Endothelial cell of umbilical vein (primary cell): ENCODE measurements around the gene CYREN. TPM values are rescaled to one million over a fixed set of nuclear protein-coding genes. Genes with fewer than 3 reads are reported as not detected.

Source experiments
- BruUV-seq: library from RNA; stranded (reverse); fragments of 400-500 nt; replicated peaks from 2 replicates; lab custom pipeline; 2021; lab: Mats Ljungman, UMichigan
- CTCF ChIA-PET: fragments of 300-600, 350-600 bp; sonication (Branson Sonifier 250); formaldehyde crosslinking; loops from one replicate; lab custom pipeline; 2021; ENCODE audit warnings: antibody characterized with exemption, inconsistent platforms; lab: Charles Lee
- POLR2A ChIA-PET: fragments of 300-600, 350-600 bp; sonication (Branson Sonifier 250); formaldehyde crosslinking; loops from one replicate; lab custom pipeline; 2021; ENCODE audit warnings: antibody characterized with exemption, inconsistent platforms; lab: Charles Lee
- DNase-seq: peaks from one replicate; pipeline ENCODE4 v3.0.0-alpha.2; 2011; ENCODE audit warnings: low read depth, low spot score
- FAIRE-seq: peaks from 2 replicates; lab custom pipeline; 2011; peaks lifted over from hg19 to GRCh38; lab: Jason Lieb, UNC
- H2AFZ ChIP-seq: 2 replicates; pipeline ENCODE4 v1.6.0; 2012; ENCODE audit warnings: low read depth, low read length, control low read depth, inconsistent platforms
- H3K27ac ChIP-seq: 2 replicates; pipeline ENCODE4 v1.5.1; 2011; ENCODE audit warnings: low read depth, mild to moderate bottlenecking, control low read depth, low read length, moderate library complexity; ENCODE audit not compliant: insufficient read depth
- H3K27me3 ChIP-seq, 2 experiments: 2 replicates each; pipeline versions ENCODE4 v1.6.0 to v1.6.1; 2011; ENCODE audit warnings: low read length in 2 of 2, mixed read lengths in 1 of 2; ENCODE audit not compliant: control insufficient read depth in 2 of 2, insufficient read depth in 2 of 2
- H3K36me3 ChIP-seq, 2 experiments: 2 replicates in 1 of 2; 3 replicates in 1 of 2; pipeline ENCODE4 v1.5.1; 2011; ENCODE audit warnings: low read length in 2 of 2, mild to moderate bottlenecking in 1 of 2, moderate library complexity in 1 of 2; ENCODE audit not compliant: control insufficient read depth in 2 of 2, insufficient read depth in 2 of 2; ENCODE audit errors: extremely low read depth in 1 of 2
- H3K4me1 ChIP-seq: 3 replicates; pipeline ENCODE4 v1.5.1; 2011; ENCODE audit warnings: mild to moderate bottlenecking, low read length; ENCODE audit not compliant: control insufficient read depth, insufficient read depth; ENCODE audit errors: extremely low read depth
- H3K4me2 ChIP-seq: 2 replicates; pipeline ENCODE4 v1.6.1; 2011; ENCODE audit warnings: low read length, control low read depth, mixed read lengths; ENCODE audit not compliant: insufficient read depth
- H3K4me3 ChIP-seq, 3 experiments: fragments of 200-600 bp in 1 of 3; sonication (generic), shearing (Covaris generic) in 1 of 3; replicated peaks in 1 of 3; 2 replicates each; pipeline ENCODE4 v1.5.1; 2011 to 2016; ENCODE audit warnings: control low read depth in 3 of 3, low read length in 3 of 3, mild to moderate bottlenecking in 2 of 3, inconsistent platforms in 1 of 3, low read depth in 1 of 3, moderate library complexity in 1 of 3; ENCODE audit not compliant: insufficient read depth in 1 of 3
- H3K79me2 ChIP-seq: 2 replicates; pipeline ENCODE4 v1.6.0; 2012; ENCODE audit warnings: low read length, inconsistent platforms; ENCODE audit not compliant: control insufficient read depth, insufficient read depth
- H3K9ac ChIP-seq: replicated peaks from 2 replicates; pipeline ENCODE3; 2011; ENCODE audit warnings: low read length, control low read depth; ENCODE audit not compliant: insufficient read depth; ENCODE audit errors: extremely low read depth
- H3K9me1 ChIP-seq: replicated peaks from 3 replicates; pipeline ENCODE4 v1.6.0; 2011; ENCODE audit warnings: mild to moderate bottlenecking, low read length; ENCODE audit not compliant: control insufficient read depth, insufficient read depth; ENCODE audit errors: extremely low read depth
- H3K9me3 ChIP-seq: replicated peaks from 2 replicates; pipeline ENCODE4 v1.5.1; 2012; ENCODE audit warnings: low read length, inconsistent platforms; ENCODE audit not compliant: control insufficient read depth, insufficient read depth
- H4K20me1 ChIP-seq: replicated peaks from 2 replicates; pipeline ENCODE3; 2011; ENCODE audit warnings: mild to moderate bottlenecking, low read length; ENCODE audit not compliant: control insufficient read depth, insufficient read depth; ENCODE audit errors: extremely low read depth
- EZH2 ChIP-seq: IDR thresholded peaks from 2 replicates; pipeline ENCODE4 v1.6.1; 2012; ENCODE audit warnings: borderline replicate concordance, low read depth, mild to moderate bottlenecking, moderate library complexity, low read length, inconsistent platforms; ENCODE audit not compliant: severe bottlenecking
- FOS ChIP-seq: IDR thresholded peaks from 2 replicates; pipeline ENCODE4 v1.6.1; 2011; ENCODE audit warnings: mild to moderate bottlenecking, low read length, moderate library complexity, borderline replicate concordance; ENCODE audit not compliant: insufficient read depth
- GATA2 ChIP-seq: IDR thresholded peaks from 2 replicates; pipeline ENCODE4 v1.7.0; 2011; ENCODE audit warnings: low read depth, mild to moderate bottlenecking, moderate library complexity, mixed read lengths, low read length; ENCODE audit not compliant: insufficient read length, insufficient read depth
- JUN ChIP-seq: IDR thresholded peaks from 2 replicates; pipeline ENCODE4 v1.6.1; 2011; ENCODE audit warnings: borderline replicate concordance, low read depth; ENCODE audit not compliant: insufficient read length, insufficient read depth
- MYC ChIP-seq: IDR thresholded peaks from one replicate; pipeline ENCODE4 v1.6.1; 2011; ENCODE audit warnings: mild to moderate bottlenecking, low read depth, low read length
- POLR2A ChIP-seq: IDR thresholded peaks from 2 replicates; pipeline ENCODE4 v1.6.1; 2012; ENCODE audit warnings: low read depth, mild to moderate bottlenecking, control low read depth, low read length
- POLR2AphosphoS5 ChIP-seq: IDR thresholded peaks from 2 replicates; pipeline ENCODE4 v1.6.1; 2012; ENCODE audit warnings: low read depth, mild to moderate bottlenecking, control low read depth, low read length, moderate library complexity; ENCODE audit not compliant: insufficient read depth
- dilution Hi-C: fragments of 300-500 bp; cut with MboI; formaldehyde crosslinking; loops from one replicate; pipeline ENCODE4 v1.15.0; 2019; ENCODE audit warnings: low sequenced_read_pairs; ENCODE audit not compliant: extremely low pct_ligation_motif_present
- intact Hi-C: fragments of 100-400 bp; cut with micrococcal nuclease; formaldehyde crosslinking; loops from one replicate; pipeline ENCODE4 v1.10.0; 2022
- polyA plus RNA-seq, 4 experiments: library from polyadenylated mRNA; depleted of rRNA in 3 of 4; stranded (reverse) in 3 of 4; unstranded in 1 of 4; fragments of >200 nt; gene quantifications; 2 replicates each; pipeline versions ENCODE4 v1.2.1 to v1.2.3, GENCODE V29; 2011 to 2012; ENCODE audit warnings: missing spikeins in 1 of 4
- total RNA-seq: library from RNA; stranded (reverse); gene quantifications from 2 replicates; pipeline ENCODE4 v1.2.3, GENCODE V29; 2021
- TF ChIP-seq, protein P1 (sequence below): IDR thresholded peaks from 2 replicates; pipeline ENCODE4 v1.6.1; 2011; ENCODE audit not compliant: insufficient read depth, insufficient read length
- TF ChIP-seq, protein P2 (sequence below), 2 donors: IDR thresholded peaks; 1 replicate in 1 of 2; 2 replicates in 1 of 2; pipeline ENCODE4 v1.5.1; 2011; ENCODE audit warnings: low read length in 2 of 2, mild to moderate bottlenecking in 2 of 2, moderate library complexity in 2 of 2, control low read depth in 1 of 2, inconsistent platforms in 1 of 2, low read depth in 1 of 2; ENCODE audit not compliant: insufficient read depth in 1 of 2; ENCODE audit errors: extremely low read depth in 1 of 2

Gene CYREN
- total and polyA plus RNA-seq, 2 donors (not counting 3 experiments of a cell fraction or from before 2014, with no cell fraction given), result 19.1 to 30.8 TPM

DNA sequence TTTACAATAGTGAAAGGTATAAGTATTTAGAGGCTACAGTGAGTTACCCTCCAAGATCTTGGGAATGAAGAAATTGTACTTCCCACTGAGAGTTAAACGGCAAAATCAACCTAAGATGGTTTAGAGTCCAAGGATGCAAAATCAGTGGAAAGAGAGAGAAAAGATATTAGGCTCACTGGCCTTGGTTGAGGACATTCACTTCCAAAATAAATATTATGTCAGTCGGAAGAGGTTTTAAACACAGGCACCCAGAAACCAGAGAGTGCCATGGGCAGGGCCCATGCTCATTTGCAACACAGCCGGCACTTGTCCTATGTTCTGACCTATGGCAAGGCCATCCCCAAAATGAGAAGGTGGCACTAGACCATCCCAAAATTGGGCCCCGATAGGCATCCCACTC lies 44.7 kb upstream of the CYREN start:
- DNase-seq, result no peak
- BruUV-seq, result no TSS peak

More for the DNA sequence above, 44.7 kb upstream of the CYREN start:
- ChIA-PET POLR2A (no interaction called here), CTCF (no interaction called here)
- H3K9ac ChIP-seq, result no peak overlapping the region
- no peaks in the 10 kb centered on the region for H3K79me2 ChIP-seq
- no peak overlapping the region for H3K4me2 ChIP-seq
- no peak overlapping the region for H2AFZ ChIP-seq
- no peak for FAIRE-seq
- H3K4me1 ChIP-seq, result peaks cover 8% of the 10 kb centered on the region
- peaks cover 0 to 7% of the 10 kb centered on the region in 2 experiments for H3K27me3 ChIP-seq
- intact Hi-C loops (no loop called here), dilution Hi-C loops (no loop called here)
- TF ChIP-seq MYC (no peak), POLR2AphosphoS5 (no peak), GATA2 (no peak), EZH2 (no peak), POLR2A (no peak), JUN (no peak), FOS (no peak)
- TF ChIP-seq, protein P1, sequence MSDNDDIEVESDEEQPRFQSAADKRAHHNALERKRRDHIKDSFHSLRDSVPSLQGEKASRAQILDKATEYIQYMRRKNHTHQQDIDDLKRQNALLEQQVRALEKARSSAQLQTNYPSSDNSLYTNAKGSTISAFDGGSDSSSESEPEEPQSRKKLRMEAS, result no peak
- TF ChIP-seq, protein P2, sequence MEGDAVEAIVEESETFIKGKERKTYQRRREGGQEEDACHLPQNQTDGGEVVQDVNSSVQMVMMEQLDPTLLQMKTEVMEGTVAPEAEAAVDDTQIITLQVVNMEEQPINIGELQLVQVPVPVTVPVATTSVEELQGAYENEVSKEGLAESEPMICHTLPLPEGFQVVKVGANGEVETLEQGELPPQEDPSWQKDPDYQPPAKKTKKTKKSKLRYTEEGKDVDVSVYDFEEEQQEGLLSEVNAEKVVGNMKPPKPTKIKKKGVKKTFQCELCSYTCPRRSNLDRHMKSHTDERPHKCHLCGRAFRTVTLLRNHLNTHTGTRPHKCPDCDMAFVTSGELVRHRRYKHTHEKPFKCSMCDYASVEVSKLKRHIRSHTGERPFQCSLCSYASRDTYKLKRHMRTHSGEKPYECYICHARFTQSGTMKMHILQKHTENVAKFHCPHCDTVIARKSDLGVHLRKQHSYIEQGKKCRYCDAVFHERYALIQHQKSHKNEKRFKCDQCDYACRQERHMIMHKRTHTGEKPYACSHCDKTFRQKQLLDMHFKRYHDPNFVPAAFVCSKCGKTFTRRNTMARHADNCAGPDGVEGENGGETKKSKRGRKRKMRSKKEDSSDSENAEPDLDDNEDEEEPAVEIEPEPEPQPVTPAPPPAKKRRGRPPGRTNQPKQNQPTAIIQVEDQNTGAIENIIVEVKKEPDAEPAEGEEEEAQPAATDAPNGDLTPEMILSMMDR (IDR thresholded peaks at IDR 0.05; ENCODE audit: extremely low read depth in 1 of 2, insufficient read depth in 1 of 2, low read depth in 1 of 2, low read length in 2 of 2), result no peak
- H3K4me3 ChIP-seq, result no peak overlapping the region
- no peaks in the 10 kb centered on the region for H4K20me1 ChIP-seq
- H3K27ac ChIP-seq, result no peak overlapping the region
- H3K9me1 ChIP-seq, result no peaks in the 10 kb centered on the region
- H3K36me3 ChIP-seq, result no peaks in the 10 kb centered on the region
- no peaks in the 10 kb centered on the region for H3K9me3 ChIP-seq
